A673 (cell line): Measurements from ENCODE around the gene ANAPC2.

Experiments
- CTCF ChIP-seq: fragments of 300-800, 200-600 bp; sonication (generic); conservative IDR thresholded peaks from 2 replicates; pipeline ENCODE4 v1.5.1; 2017; ENCODE audit warnings: low read depth, mild to moderate bottlenecking, antibody characterized with exemption, low read length, moderate library complexity, mixed read lengths
- EZH2 ChIP-seq: fragments of 200-600 bp; sonication (generic); IDR thresholded peaks from 2 replicates; pipeline ENCODE4 v1.6.1; 2017; ENCODE audit warnings: borderline replicate concordance, low read depth, mild to moderate bottlenecking, mixed read lengths, antibody characterized with exemption, low read length; ENCODE audit not compliant: poor library complexity, severe bottlenecking

- no peak for TF ChIP-seq CTCF
- no peak for TF ChIP-seq EZH2
Measured at GRCh38 chr9:137147793-137148160, 40.6 kb downstream of the ANAPC2 start.
